ENCODE measurements around the gene DUOXA2. TPM values are rescaled to one million over a fixed set of nuclear protein-coding genes. Genes with fewer than 3 reads are reported as not detected.
A peak's percentile ranks its signal among the peaks of the same experiment; 100 is the strongest.

DUOXA2 gene
- total and polyA plus RNA-seq, 4 donors: 0.13 TPM; not detected in 3

- Histone ChIP-seq H3K36me3 (ENCODE audit: control insufficient read depth in 1 of 2, insufficient read depth in 2 of 2, low read length in 1 of 2) (no peaks in the 10 kb centered on the region), H3K4me1 (ENCODE audit: control insufficient read depth in 1 of 2, insufficient read depth in 2 of 2, low read length in 2 of 2) (no peaks in the 10 kb centered on the region), H3K27me3 (ENCODE audit: control insufficient read depth in 1 of 2, insufficient read depth in 2 of 2, low read length in 1 of 2) (no peaks in the 10 kb centered on the region), H3K9me3 (ENCODE audit: control insufficient read depth, low read length) (no peaks in the 10 kb centered on the region), H3K27ac (ENCODE audit: low read depth in 1 of 2, low read length in 2 of 2) (no peak overlapping the region), H3K4me3 (ENCODE audit: low read length in 2 of 2) (no peak overlapping the region)
- DNase-seq (peak in 1 of 2 donors; percentile 72), ATAC-seq (ENCODE audit: low FRiP score) (no peak)
- intact Hi-C loops (cut with DNase I): no loop called here
- WGBS, 2 donors: 67 to 70% methylated on average over 9 of the region's 9 CpGs
These were observed 30.6 kb downstream of the DUOXA2 start for GRCh38 chr15:45144775-45145174.

- ATAC-seq (ENCODE audit: low FRiP score) (no peak), DNase-seq (peak in 1 of 2 donors; percentile 23)
- Histone ChIP-seq H3K36me3 (ENCODE audit: control insufficient read depth in 1 of 2, insufficient read depth in 2 of 2, low read length in 1 of 2) (no peaks in the 10 kb centered on the region), H3K4me1 (ENCODE audit: control insufficient read depth in 1 of 2, insufficient read depth in 2 of 2, low read length in 2 of 2) (no peaks in the 10 kb centered on the region), H3K4me3 (ENCODE audit: low read length in 2 of 2) (no peak overlapping the region), H3K27me3 (ENCODE audit: control insufficient read depth in 1 of 2, insufficient read depth in 2 of 2, low read length in 1 of 2) (no peaks in the 10 kb centered on the region), H3K9me3 (ENCODE audit: control insufficient read depth, low read length) (no peaks in the 10 kb centered on the region), H3K27ac (ENCODE audit: low read depth in 1 of 2, low read length in 2 of 2) (no peak overlapping the region)
- WGBS, 2 donors: 82 to 86% methylated on average over 4 of the region's 4 CpGs
- intact Hi-C loops (cut with DNase I): no loop called here
These were observed 32.3 kb downstream of the DUOXA2 start for GRCh38 chr15:45146405-45146804.

DNA sequence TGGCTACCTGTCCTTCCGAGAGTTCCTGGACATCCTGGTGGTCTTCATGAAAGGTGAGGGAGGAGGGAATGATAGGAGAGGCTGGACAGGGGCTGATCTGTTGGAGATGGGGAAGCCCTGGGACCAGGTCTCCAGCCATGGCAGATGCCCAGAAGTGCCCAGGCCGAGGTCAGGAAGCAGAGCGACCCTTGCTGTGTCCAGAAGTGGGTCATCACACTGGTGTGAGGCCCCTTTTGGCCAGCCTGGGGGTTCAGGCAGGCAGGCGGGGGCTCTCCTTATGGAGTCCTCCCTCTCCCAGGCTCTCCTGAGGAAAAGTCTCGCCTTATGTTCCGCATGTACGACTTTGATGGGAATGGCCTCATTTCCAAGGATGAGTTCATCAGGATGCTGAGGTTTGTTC is 33.5 kb downstream of the DUOXA2 start:
- 93 to 94% methylated on average over 6 to 7 of the region's 7 CpGs for WGBS, 2 donors
- intact Hi-C loops (cut with DNase I): no loop called here
- peak in 1 of 2 donors; percentile 45 for DNase-seq

DNA sequence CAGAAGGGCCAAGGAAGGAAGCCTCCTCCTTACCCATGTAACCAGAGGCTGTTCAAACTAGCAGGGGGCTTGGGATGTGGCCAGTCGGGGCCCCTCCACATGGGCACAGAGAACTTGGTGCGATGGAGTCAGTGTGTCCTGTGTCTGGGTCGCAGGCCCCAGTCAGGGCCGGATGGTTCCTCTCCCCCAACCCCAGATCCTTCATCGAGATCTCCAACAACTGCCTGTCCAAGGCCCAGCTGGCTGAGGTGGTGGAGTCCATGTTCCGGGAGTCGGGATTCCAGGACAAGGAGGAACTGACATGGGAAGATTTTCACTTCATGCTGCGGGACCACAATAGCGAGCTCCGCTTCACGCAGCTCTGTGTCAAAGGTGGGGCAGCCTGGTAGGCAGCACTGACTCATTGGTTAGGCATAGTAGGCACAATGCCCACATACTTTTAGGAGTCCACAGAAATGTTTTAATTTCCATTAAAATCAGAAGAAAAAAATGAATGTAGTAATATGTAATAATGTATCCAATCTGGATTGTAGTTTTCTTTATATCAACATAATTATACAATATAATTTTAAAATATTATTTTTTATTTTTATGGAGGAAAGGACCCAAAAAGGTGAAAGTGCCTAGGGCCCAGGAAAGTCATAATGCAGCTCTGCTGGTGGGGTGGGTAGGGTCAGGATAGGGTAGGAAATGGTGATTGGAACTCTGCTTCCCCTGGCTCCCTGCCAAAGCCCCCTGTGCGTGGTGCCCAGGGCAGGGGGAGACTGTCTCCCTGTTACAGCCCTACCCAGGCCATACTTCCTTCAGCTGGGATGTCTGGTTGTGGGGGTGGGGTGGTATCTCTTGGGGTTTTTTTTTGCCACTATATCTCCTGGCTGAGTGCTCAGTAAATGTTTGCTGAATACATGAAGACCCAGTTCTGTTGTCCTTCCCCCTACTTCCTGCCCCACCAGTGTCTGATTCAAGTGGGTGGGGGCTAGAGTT is 34.2 kb downstream of the DUOXA2 start:
- Histone ChIP-seq H3K27me3 (ENCODE audit: control insufficient read depth in 1 of 2, insufficient read depth in 2 of 2, low read length in 1 of 2) (no peaks in the 10 kb centered on the region), H3K36me3 (ENCODE audit: control insufficient read depth in 1 of 2, insufficient read depth in 2 of 2, low read length in 1 of 2) (no peaks in the 10 kb centered on the region), H3K4me3 (ENCODE audit: low read length in 2 of 2) (no peak overlapping the region), H3K9me3 (ENCODE audit: control insufficient read depth, low read length) (no peaks in the 10 kb centered on the region), H3K4me1 (ENCODE audit: control insufficient read depth in 1 of 2, insufficient read depth in 2 of 2, low read length in 2 of 2) (no peaks in the 10 kb centered on the region), H3K27ac (ENCODE audit: low read depth in 1 of 2, low read length in 2 of 2) (no peak overlapping the region)
- 81 to 82% methylated on average over 12 of the region's 12 CpGs for WGBS, 2 donors
- DNase-seq (peak in 1 of 2 donors; percentile 57), ATAC-seq (ENCODE audit: low FRiP score) (no peak)
- intact Hi-C loops (cut with DNase I): no loop called here

More for the DNA sequence above, 33.5 kb downstream of the DUOXA2 start:
- no peak for ATAC-seq (ENCODE audit: low FRiP score)
- H3K4me3 ChIP-seq (ENCODE audit: low read length in 2 of 2): no peak overlapping the region
- H3K9me3 ChIP-seq (ENCODE audit: control insufficient read depth, low read length): no peaks in the 10 kb centered on the region
- no peaks in the 10 kb centered on the region for H3K4me1 ChIP-seq (ENCODE audit: control insufficient read depth in 1 of 2, insufficient read depth in 2 of 2, low read length in 2 of 2)
- H3K27ac ChIP-seq (ENCODE audit: low read depth in 1 of 2, low read length in 2 of 2): no peak overlapping the region
- no peaks in the 10 kb centered on the region for H3K36me3 ChIP-seq (ENCODE audit: control insufficient read depth in 1 of 2, insufficient read depth in 2 of 2, low read length in 1 of 2)
- H3K27me3 ChIP-seq (ENCODE audit: control insufficient read depth in 1 of 2, insufficient read depth in 2 of 2, low read length in 1 of 2): no peaks in the 10 kb centered on the region

- ATAC-seq (ENCODE audit: low FRiP score) (no peak), DNase-seq (peak in 1 of 2 donors; percentile 51)
- no peak overlapping the region for H3K4me3 ChIP-seq (ENCODE audit: low read length in 2 of 2)
- intact Hi-C loops (cut with DNase I): no loop called here
- no peaks in the 10 kb centered on the region for H3K4me1 ChIP-seq (ENCODE audit: control insufficient read depth in 1 of 2, insufficient read depth in 2 of 2, low read length in 2 of 2)
- H3K27ac ChIP-seq (ENCODE audit: low read depth in 1 of 2, low read length in 2 of 2): no peak overlapping the region
- WGBS, 2 donors: 95 to 100% methylated on average over 1 of the region's 1 CpG
- H3K27me3 ChIP-seq (ENCODE audit: control insufficient read depth in 1 of 2, insufficient read depth in 2 of 2, low read length in 1 of 2): no peaks in the 10 kb centered on the region
- no peaks in the 10 kb centered on the region for H3K36me3 ChIP-seq (ENCODE audit: control insufficient read depth in 1 of 2, insufficient read depth in 2 of 2, low read length in 1 of 2)
- no peaks in the 10 kb centered on the region for H3K9me3 ChIP-seq (ENCODE audit: control insufficient read depth, low read length)
These were observed 34.9 kb downstream of the DUOXA2 start for GRCh38 chr15:45149060-45149459.

DNA sequence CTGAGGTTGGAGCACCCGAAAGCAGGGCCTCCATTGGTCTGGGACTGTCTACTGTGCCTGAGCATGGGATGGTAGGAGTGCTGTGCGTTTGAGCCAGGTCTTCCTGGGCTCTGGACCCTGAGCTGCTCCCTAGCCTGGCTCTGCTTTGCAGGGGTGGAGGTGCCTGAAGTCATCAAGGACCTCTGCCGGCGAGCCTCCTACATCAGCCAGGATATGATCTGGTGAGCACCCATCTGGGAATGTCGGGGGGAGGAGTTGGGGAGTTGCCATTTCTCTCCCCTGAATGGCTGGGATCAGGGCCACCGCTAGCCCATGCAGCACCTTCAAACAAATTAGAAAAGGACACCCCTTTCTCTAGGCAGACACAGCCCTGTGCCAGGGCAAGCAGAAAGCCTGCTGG is 36.4 kb downstream of the DUOXA2 start:
- Histone ChIP-seq H3K4me1 (ENCODE audit: control insufficient read depth in 1 of 2, insufficient read depth in 2 of 2, low read length in 2 of 2) (no peaks in the 10 kb centered on the region), H3K36me3 (ENCODE audit: control insufficient read depth in 1 of 2, insufficient read depth in 2 of 2, low read length in 1 of 2) (no peaks in the 10 kb centered on the region), H3K9me3 (ENCODE audit: control insufficient read depth, low read length) (no peaks in the 10 kb centered on the region), H3K27ac (ENCODE audit: low read depth in 1 of 2, low read length in 2 of 2) (no peak overlapping the region), H3K4me3 (ENCODE audit: low read length in 2 of 2) (no peak overlapping the region), H3K27me3 (ENCODE audit: control insufficient read depth in 1 of 2, insufficient read depth in 2 of 2, low read length in 1 of 2) (no peaks in the 10 kb centered on the region)
- WGBS, 2 donors: 73% methylated on average over 6 of the region's 6 CpGs
- no peak for ATAC-seq (ENCODE audit: low FRiP score)
- peak in 1 of 2 donors; percentile 43 for DNase-seq
- intact Hi-C loops (cut with DNase I): no loop called here

DNA sequence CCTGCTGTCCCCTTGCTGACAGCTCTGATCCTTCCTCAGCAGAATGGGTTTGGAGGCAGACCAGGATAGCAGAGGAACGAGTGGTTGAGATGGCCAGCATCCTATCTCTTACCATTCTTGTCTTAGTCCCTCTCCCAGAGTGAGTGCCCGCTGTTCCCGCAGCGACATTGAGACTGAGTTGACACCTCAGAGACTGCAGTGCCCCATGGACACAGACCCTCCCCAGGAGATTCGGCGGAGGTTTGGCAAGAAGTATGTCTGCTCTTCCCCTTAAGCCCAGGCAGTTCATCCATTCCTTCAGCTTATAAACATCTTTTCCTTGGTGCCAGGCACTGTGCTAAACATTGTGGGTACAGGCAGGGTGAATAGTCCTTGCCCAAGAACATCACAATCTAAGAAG is 36.9 kb downstream of the DUOXA2 start:
- no peaks in the 10 kb centered on the region for H3K9me3 ChIP-seq (ENCODE audit: control insufficient read depth, low read length)
- DNase-seq: peak; percentile 12 to 35
- H3K4me1 ChIP-seq (ENCODE audit: control insufficient read depth in 1 of 2, insufficient read depth in 2 of 2, low read length in 2 of 2): no peaks in the 10 kb centered on the region
- no peak overlapping the region for H3K27ac ChIP-seq (ENCODE audit: low read depth in 1 of 2, low read length in 2 of 2)
- intact Hi-C loops (cut with DNase I): no loop called here
- whole genome bisulfite sequencing, 2 donors: 85 to 91% methylated on average over 6 of the region's 6 CpGs
- no peak overlapping the region for H3K4me3 ChIP-seq (ENCODE audit: low read length in 2 of 2)
- ATAC-seq (ENCODE audit: low FRiP score): no peak
- H3K27me3 ChIP-seq (ENCODE audit: control insufficient read depth in 1 of 2, insufficient read depth in 2 of 2, low read length in 1 of 2): no peaks in the 10 kb centered on the region
- H3K36me3 ChIP-seq (ENCODE audit: control insufficient read depth in 1 of 2, insufficient read depth in 2 of 2, low read length in 1 of 2): no peaks in the 10 kb centered on the region

DNA sequence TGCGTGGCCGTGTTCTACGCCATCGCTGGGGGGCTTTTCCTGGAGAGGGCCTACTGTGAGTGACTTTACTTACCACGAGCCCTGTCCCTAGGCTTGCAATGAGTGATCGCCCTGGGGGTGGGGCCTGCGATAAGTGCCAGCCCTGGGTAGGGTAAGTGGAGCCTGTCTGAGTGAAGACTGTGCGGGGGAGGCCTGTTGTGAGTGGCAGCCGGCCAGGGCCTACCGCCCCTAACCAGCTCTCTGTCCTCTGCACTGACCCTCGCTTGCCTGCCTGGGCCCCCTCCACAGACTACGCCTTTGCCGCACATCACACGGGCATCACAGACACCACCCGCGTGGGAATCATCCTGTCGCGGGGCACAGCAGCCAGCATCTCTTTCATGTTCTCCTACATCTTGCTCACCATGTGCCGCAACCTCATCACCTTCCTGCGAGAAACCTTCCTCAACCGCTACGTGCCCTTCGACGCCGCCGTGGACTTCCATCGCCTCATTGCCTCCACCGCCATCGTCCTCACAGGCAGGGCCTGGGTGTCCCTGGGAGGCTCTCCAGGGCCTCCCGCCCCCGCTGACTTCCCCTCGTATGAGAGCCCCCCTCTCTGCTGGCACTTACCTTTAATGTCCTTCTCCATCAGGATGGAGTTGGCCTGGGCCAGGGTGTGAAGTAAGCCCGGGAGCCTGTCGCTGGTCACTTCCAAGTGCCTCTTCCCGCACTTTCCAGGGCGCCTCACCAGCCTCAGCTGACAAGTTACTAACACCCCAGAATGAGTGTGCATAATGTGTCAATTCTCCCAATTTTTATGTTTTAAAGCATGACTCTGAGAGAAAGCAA is 38.1 kb downstream of the DUOXA2 start:
- intact Hi-C loops (cut with DNase I): no loop called here
- Histone ChIP-seq H3K27ac (ENCODE audit: low read depth in 1 of 2, low read length in 2 of 2) (no peak overlapping the region), H3K27me3 (ENCODE audit: control insufficient read depth in 1 of 2, insufficient read depth in 2 of 2, low read length in 1 of 2) (no peaks in the 10 kb centered on the region), H3K36me3 (ENCODE audit: control insufficient read depth in 1 of 2, insufficient read depth in 2 of 2, low read length in 1 of 2) (no peaks in the 10 kb centered on the region), H3K4me1 (ENCODE audit: control insufficient read depth in 1 of 2, insufficient read depth in 2 of 2, low read length in 2 of 2) (no peaks in the 10 kb centered on the region), H3K9me3 (ENCODE audit: control insufficient read depth, low read length) (no peaks in the 10 kb centered on the region), H3K4me3 (ENCODE audit: low read length in 2 of 2) (no peak overlapping the region)
- WGBS, 2 donors: 90 to 91% methylated on average over 34 to 36 of the region's 36 CpGs
- ATAC-seq (ENCODE audit: low FRiP score) (no peak), DNase-seq (no peak)
